ENCODE measurements around the gene FSTL4.

- TF ChIP-seq CTCF (IDR thresholded peaks at IDR 0.05) (no peak), ZFX (IDR thresholded peaks at IDR 0.05; ENCODE audit: borderline replicate concordance) (no peak)
Observed at GRCh38 chr5:133338504-133339355, 273.6 kb downstream of the FSTL4 start.
